Measurements from ENCODE around the gene GALNT6. TPM values are rescaled to one million over a fixed set of nuclear protein-coding genes. Genes with fewer than 3 reads are reported as not detected.

Gene GALNT6, protein sequence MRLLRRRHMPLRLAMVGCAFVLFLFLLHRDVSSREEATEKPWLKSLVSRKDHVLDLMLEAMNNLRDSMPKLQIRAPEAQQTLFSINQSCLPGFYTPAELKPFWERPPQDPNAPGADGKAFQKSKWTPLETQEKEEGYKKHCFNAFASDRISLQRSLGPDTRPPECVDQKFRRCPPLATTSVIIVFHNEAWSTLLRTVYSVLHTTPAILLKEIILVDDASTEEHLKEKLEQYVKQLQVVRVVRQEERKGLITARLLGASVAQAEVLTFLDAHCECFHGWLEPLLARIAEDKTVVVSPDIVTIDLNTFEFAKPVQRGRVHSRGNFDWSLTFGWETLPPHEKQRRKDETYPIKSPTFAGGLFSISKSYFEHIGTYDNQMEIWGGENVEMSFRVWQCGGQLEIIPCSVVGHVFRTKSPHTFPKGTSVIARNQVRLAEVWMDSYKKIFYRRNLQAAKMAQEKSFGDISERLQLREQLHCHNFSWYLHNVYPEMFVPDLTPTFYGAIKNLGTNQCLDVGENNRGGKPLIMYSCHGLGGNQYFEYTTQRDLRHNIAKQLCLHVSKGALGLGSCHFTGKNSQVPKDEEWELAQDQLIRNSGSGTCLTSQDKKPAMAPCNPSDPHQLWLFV
- total RNA-seq = 1 to 10 TPM in 5 of 9 donors, under 1 TPM in 4; 0.62 to 8.0 (median 1.1) TPM
- polyA plus RNA-seq = under 1 TPM; 0.08 to 0.71 TPM
- long read RNA-seq, donor 1 = 0 reads
- long read RNA-seq, donor 2, partial matches to known transcripts = 1 of 4 reads
- long read RNA-seq, donor 2, other reads (novel, unspliced or antisense) = 3 of 4 reads
- long read RNA-seq, donor 3, partial matches to known transcripts = 0 of 1 reads
- long read RNA-seq, donor 3, other reads (novel, unspliced or antisense) = 1 of 1 reads

DNA sequence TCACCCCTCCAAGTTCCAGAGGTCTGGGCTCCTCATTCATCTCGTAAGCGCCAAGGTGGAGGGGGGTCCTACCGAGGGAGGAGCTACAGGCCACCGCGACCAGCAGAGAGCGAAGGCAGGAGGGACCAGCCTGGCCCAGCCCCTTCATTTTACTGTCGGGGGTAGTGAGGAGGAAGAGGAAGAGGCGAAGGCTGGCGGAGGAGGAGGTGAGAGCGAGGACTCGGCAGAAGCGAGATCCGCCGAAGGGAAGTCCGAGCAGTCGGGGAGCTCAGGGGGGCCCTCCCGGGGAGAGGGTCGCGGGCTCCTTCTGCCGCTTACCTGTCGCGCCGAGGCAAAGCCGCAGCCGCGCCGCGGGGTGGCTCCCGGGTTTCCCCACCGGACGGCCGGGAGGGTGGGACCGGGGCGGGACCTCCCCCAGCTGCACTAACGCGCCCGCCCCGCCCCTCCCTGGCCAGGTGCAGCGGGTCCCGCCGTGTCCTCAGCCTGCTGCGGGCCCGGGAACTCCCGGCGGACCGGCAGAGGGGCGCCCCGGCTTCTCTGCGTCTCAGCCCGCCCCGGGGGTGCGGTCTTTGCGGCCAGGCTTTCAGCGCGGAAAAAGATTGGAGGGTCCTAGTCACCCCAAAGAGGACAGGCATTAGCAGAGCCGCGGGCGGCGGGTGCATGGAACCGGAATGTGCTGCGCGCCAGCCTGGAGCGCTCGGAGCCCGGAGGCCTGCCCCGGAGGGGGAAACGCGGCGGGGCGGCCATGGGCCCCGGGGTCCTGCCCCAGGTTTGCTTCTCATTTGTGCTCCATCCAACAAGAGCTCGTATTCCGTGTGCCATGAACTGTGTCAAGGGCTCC lies at the start of gene GALNT6:
Gene GALNT6, minus strand, starts transcription at position 124 of the 841 bp plus-strand sequence. CDS start 11,625 bp downstream, outside the sequence.
- peak in 3 of 5 donors; percentile 36 to 76 (median 37) for DNase-seq
- no peak for TF ChIP-seq POLR2A (IDR thresholded peaks at IDR 0.05)
- TF ChIP-seq, protein P1, sequence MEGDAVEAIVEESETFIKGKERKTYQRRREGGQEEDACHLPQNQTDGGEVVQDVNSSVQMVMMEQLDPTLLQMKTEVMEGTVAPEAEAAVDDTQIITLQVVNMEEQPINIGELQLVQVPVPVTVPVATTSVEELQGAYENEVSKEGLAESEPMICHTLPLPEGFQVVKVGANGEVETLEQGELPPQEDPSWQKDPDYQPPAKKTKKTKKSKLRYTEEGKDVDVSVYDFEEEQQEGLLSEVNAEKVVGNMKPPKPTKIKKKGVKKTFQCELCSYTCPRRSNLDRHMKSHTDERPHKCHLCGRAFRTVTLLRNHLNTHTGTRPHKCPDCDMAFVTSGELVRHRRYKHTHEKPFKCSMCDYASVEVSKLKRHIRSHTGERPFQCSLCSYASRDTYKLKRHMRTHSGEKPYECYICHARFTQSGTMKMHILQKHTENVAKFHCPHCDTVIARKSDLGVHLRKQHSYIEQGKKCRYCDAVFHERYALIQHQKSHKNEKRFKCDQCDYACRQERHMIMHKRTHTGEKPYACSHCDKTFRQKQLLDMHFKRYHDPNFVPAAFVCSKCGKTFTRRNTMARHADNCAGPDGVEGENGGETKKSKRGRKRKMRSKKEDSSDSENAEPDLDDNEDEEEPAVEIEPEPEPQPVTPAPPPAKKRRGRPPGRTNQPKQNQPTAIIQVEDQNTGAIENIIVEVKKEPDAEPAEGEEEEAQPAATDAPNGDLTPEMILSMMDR (IDR thresholded peaks at IDR 0.05) = no peak
- Histone ChIP-seq H3K4me1 (peaks cover 0 to 78% (median 7%) of the 10 kb centered on the region in 12 donors), H3K27me3 (peaks cover 0 to 39% (median 14%) of the 10 kb centered on the region in 9 donors), H3K36me3 (no peaks in the 10 kb centered on the region), H3K4me3 (peak within 1 kb of the TSS; percentile 48 to 83 (median 56)), H3K9me3 (no peaks in the 10 kb centered on the region), H3K27ac (peak within 1 kb of the TSS in 6 of 12 donors; percentile 3 to 90 (median 13))
- intact Hi-C loops (cut with DNase I) = no loop called here
- peak in 3 of 4 donors; percentile 17 to 52 (median 51) for ATAC-seq
- 1 to 3% (median 2%) methylated on average over 32 to 73 of the region's 73 CpGs for WGBS, 4 donors

DNA sequence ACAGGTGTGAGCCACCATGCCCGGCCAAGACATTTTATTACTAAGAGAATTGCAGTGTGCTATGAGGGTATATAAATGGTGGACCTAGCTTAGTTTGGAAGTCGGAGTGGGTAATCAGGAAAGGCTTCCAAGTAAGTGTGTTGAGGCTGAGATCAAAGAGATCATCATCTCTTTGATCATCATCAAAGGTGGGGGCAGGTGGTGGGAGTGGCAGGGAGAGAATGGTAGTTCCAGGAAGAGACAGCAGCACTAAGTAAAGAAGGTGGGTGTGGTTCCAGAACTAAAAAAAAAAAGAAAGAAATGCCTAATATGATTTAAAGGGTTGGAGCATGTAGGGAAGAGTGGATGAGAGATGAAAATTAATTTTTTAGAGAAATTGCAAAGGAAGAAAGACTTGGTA lies 48.1 kb upstream of the GALNT6 start:
- H3K36me3 ChIP-seq = no peaks in the 10 kb centered on the region
- WGBS, 4 donors = 92 to 100% (median 94%) methylated on average over 2 of the region's 2 CpGs
- ATAC-seq = no peak
- no peaks in the 10 kb centered on the region for H3K27me3 ChIP-seq
- H3K27ac ChIP-seq = no peak overlapping the region
- DNase-seq = no peak
- H3K4me1 ChIP-seq = no peaks in the 10 kb centered on the region
- no peak for TF ChIP-seq POLR2A (IDR thresholded peaks at IDR 0.05)
- intact Hi-C loops (cut with DNase I) = no loop called here
- no peak overlapping the region for H3K4me3 ChIP-seq
- H3K9me3 ChIP-seq = no peaks in the 10 kb centered on the region

DNA sequence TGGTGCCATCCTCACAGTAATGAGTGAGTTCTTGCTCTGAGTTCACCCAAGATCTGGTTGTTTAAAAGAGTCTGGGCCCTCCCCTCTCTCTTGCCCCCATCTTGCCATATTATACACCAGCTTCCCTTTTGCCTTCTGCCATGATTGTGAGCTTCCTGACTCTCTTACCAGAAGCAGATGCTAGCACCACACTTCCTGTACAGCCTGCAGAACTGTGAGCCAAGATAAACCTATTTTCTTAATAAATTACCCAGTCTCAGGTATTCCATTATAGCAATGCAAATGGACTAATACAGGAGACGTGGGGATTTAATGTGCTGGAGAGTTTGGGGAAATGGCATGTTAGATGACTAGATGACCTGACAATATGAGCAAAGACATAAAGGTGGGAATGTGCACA lies 46.2 kb upstream of the GALNT6 start:
- 57 to 66% (median 62%) methylated on average over 1 of the region's 1 CpG for WGBS, 4 donors

DNA sequence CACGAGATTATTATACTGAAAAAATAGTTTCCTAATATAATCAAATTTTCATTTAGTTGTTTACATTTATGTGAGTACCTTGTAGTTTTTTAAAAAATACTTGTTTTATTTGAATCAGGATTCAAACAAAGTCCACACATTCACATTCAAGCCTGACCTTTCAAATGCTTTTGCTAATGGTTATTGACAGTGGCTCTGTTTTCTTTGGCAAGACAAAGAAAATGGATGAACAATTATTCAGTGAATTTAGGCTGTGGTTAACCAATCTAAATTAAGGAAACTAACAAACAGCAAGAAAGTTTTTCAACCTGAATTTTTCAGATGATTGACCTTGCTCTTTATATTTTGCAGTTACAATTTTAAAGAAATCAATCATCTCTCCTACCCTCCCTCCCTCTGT lies 43.1 kb upstream of the GALNT6 start:
- H3K9me3 ChIP-seq = no peaks in the 10 kb centered on the region
- no peak for DNase-seq
- no peaks in the 10 kb centered on the region for H3K4me1 ChIP-seq
- H3K4me3 ChIP-seq = no peak overlapping the region
- H3K27me3 ChIP-seq = no peaks in the 10 kb centered on the region
- intact Hi-C loops (cut with DNase I) = no loop called here
- no peak for ATAC-seq
- 66 to 70% (median 66%) methylated on average over 1 of the region's 1 CpG for WGBS, 4 donors
- TF ChIP-seq, protein P1 (IDR thresholded peaks at IDR 0.05) = no peak
- TF ChIP-seq POLR2A (IDR thresholded peaks at IDR 0.05) = no peak
- no peak overlapping the region for H3K27ac ChIP-seq
- H3K36me3 ChIP-seq = no peaks in the 10 kb centered on the region

More for the DNA sequence above, 46.2 kb upstream of the GALNT6 start:
- H3K36me3 ChIP-seq = no peaks in the 10 kb centered on the region
- no peaks in the 10 kb centered on the region for H3K4me1 ChIP-seq
- no peak for TF ChIP-seq POLR2A (IDR thresholded peaks at IDR 0.05)
- TF ChIP-seq, protein P1 (IDR thresholded peaks at IDR 0.05) = no peak
- H3K27ac ChIP-seq = no peak overlapping the region
- DNase-seq = no peak
- ATAC-seq = no peak
- H3K4me3 ChIP-seq = no peak overlapping the region
- intact Hi-C loops (cut with DNase I) = no loop called here
- no peaks in the 10 kb centered on the region for H3K27me3 ChIP-seq
- no peaks in the 10 kb centered on the region for H3K9me3 ChIP-seq

Measured in heart left ventricle (tissue), 16 donors.